Hematopoietic multipotent progenitor cell treated with erythropoietin and hydrocortisone succinate and interleukin-3 and kit ligand, for 15 days (in vitro differentiated cells): ENCODE data around the gene SCN4B.
"Not testable (repeated sequence)": the region's sequence is repeated elsewhere in the genome, so short reads cannot be mapped to it uniquely, and the experiment has no call there.

Experiments
- DNase-seq: peaks from one replicate; pipeline ENCODE4 v3.0.0-alpha.2; 2015; ENCODE audit warnings: low spot score

The SCN4B gene

GRCh38 chr11:118152552-118153471 is at the start of gene SCN4B:
SCN4B (minus strand) TSS chr11:118152823; CDS start chr11:118152673, 150 bp downstream.
- no peak for DNase-seq

DNA sequence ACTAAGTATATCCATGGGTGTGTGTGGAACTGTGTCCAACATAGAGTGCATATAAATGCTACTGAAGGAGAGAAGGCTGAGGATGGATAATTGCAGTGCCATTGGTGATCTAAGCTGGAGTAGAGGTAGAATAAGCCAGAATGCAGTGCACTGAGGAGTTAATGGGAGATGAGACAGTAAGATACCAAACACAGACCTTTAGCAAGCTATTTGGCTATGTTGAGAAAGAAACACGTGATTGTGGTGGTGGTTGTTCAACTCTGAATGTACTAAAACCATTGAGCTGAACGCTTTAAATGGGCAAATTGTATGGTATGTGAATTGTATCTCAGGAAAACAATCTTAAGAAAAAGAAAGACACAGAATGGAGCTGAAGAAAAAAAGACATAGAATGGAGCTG is 49.3 kb upstream of the SCN4B start:
- no peak for DNase-seq

GRCh38 chr11:118200901-118201680 is 48.5 kb upstream of the SCN4B start:
- no peak for DNase-seq

- no peak for DNase-seq
These were observed 47.9 kb upstream of the SCN4B start for GRCh38 chr11:118200497-118200896.

GRCh38 chr11:118199135-118199534 is 46.5 kb upstream of the SCN4B start:
- DNase-seq, result no peak

DNA sequence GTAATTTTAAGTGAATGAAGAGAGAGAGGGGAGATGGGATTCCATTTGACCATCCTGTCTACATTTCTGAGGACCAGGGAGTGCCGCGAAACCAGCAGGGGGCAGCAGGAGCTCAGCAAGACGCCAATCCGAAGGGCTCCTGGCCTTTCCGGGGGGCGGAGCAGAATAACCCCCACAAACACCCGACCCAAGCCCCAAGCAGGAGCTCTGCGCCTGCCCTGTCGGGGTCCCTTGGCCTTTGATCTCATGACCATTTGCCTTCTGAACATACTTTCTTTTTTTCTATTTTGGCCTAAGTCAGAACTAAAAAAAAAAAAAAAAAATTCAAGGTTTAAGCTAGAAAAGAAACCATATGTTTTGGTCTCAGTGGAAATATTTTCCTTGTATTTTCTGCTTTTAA is 45.7 kb upstream of the SCN4B start:
- DNase-seq, result peak; percentile 67

- DNase-seq, result no peak
These were observed 42.4 kb upstream of the SCN4B start for GRCh38 chr11:118194835-118195627.

DNA sequence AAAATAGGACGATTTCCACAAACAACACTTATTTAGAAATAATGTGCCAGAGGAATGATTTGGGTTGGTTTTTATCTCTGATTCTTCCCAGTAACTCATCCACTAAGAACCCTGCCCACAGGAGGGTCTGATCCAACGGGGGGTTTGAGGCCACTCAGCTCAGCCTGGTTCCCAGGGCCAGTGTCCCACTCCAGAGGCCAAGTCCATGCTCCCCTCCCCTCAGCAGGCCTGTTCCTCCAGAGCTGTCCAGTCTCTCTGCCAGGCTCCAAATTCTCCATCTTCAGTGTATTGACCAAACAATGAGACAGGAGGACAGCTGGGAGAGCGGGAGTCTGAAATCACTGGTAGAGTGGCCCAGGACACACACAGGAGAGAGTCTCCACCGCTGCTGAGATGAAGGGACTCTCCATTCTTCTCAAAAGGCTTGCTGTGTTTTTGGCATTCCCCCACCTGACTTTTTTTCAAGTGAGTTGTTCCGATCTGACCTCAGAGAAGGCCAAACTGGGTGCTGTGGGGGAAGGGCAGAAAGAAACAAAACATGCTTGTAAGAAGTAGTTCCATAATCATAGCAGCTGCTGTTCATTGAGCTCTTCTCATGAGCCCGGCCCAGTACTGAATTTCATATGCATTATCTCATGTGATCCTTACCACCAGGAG is 41.4 kb upstream of the SCN4B start:
- no peak for DNase-seq

GRCh38 chr11:118192817-118193216 is 40.2 kb upstream of the SCN4B start:
- DNase-seq, result not testable (repeated sequence)

DNA sequence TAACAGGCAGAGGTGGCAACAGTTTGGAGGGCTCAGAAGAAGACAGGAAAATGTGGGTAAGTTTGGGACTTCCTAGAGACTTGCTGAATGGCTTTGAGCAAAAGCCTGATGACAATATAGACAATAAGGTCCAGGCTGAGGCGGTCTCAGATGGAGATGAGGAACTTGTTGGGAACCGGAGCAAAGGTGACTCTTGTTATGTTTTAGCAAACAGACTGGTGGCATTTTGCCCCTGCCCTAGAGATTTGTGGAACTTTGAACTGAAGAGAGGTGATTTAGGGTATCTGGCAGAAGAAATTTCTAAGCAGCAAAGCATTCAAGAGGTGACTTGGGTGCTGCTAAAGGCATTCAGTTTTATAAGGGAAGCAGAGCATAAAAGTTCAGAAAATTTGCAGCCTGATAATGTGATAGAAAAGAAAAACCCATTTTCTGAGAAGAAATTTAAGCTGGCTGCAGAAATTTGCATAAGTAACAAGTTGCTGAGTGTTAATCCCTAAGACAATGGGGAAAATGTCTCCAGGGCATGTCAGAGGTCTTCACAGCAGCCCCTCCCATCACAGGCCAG is 38.4 kb upstream of the SCN4B start:
- DNase-seq, result not testable (repeated sequence)

DNA sequence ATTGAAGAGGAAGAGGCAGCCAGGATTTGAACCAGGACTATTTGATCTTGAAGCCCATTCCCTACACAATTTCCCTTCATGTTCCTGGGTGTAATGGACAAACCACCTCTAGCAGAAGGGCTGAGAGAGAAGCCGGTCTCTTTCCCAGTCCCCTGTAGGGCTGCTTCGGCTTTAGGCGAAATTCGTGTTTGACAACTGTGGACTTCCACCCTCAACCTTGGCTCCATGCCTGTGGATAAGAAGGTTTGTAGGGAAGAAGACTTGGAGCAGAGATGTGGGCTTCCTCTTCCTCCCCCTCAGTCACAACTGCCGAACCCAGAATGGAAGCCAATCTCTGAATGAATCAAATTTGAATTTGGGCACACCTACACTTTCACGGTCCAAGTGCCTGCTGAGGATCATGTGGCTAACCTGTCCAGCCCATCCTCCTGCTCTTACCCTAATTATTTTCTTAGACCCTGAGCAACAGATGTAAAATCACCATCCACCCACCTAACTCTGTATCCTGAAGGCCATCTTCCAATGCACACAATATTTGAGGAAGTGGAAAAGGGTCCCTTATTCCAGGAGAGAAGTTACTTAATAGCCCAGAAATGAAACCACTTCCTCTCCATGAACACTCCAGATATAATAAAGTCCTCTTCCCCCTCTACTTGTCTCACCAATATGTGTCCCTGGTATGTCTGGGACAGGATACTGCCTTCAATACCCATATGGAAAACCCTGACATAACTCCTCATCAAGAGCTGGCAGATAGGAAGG is 33.9 kb upstream of the SCN4B start:
- no peak for DNase-seq

GRCh38 chr11:118184784-118185579 is 32.4 kb upstream of the SCN4B start:
- no peak for DNase-seq

DNA sequence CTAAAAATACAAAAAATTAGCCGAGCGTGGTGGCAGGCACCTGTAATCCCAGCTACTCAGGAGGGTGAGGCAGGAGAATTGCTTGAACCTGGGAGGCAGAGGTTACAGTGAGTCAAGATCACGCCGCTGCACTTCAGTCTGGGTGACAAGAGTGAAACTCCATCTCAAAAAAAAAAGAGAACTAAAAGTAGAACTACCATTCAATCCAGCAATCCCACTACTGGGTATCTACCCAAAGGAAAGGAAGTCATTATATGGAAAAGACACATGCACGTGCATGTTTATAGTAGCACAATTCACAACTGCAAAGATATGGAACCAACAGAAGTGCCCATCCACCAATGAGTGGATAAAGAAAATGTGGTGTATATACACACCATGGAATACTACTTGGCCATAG is 31.1 kb upstream of the SCN4B start:
- DNase-seq, result not testable (repeated sequence)

- DNase-seq, result no peak
These were observed 27.7 kb upstream of the SCN4B start for GRCh38 chr11:118180300-118180703.

GRCh38 chr11:118176778-118177134 is 24.1 kb upstream of the SCN4B start:
- no peak for DNase-seq

GRCh38 chr11:118175993-118176777 is 23.6 kb upstream of the SCN4B start, which contains the start of gene SCN2B:
SCN2B (minus strand) TSS chr11:118176639; CDS start chr11:118176431, 208 bp downstream.
- DNase-seq, result no peak

GRCh38 chr11:118175031-118175992 is 22.7 kb upstream of the SCN4B start:
- DNase-seq, result no peak
